K562 (cell line): ENCODE data around the gene RBX1. TPM values are rescaled to one million over a fixed set of nuclear protein-coding genes. Genes with fewer than 3 reads are reported as not detected.

Source experiments
- CXXC5 ChIP-seq: fragments of 250-450 bp; sonication (Bioruptor Pico); IDR thresholded peaks from 2 replicates; pipeline ENCODE4 v1.8.0; 2022; ENCODE audit warnings: inconsistent platforms, mild to moderate bottlenecking, moderate library complexity
- EHMT2 ChIP-seq: fragments of 450-650 bp; IDR thresholded peaks from 2 replicates; pipeline ENCODE4 v1.6.1; 2018; ENCODE audit warnings: antibody characterized with exemption
- GABPA ChIP-seq: fragments of 200-800 bp; sonication (Bioruptor generic); conservative IDR thresholded peaks from 2 replicates; pipeline ENCODE4 v1.6.1; 2016; ENCODE audit warnings: low read depth, missing genetic modification characterization, missing compliant biosample characterization
- JUNB ChIP-seq: fragments of 450-650 bp; formaldehyde crosslinking; conservative IDR thresholded peaks from 2 replicates; pipeline ENCODE4 v1.4.0; 2020; ENCODE audit warnings: mild to moderate bottlenecking
- KDM5B ChIP-seq: fragments of 200-600 bp; sonication (generic); IDR thresholded peaks from 2 replicates; pipeline ENCODE4 v1.6.1; 2012; ENCODE audit warnings: low read depth, mild to moderate bottlenecking, moderate library complexity, low read length, control low read depth, inconsistent platforms; ENCODE audit not compliant: insufficient replicate concordance
- LCOR ChIP-seq: sonication (generic); formaldehyde crosslinking; IDR thresholded peaks from 2 replicates; pipeline ENCODE4 v1.8.0; 2022; ENCODE audit warnings: mild to moderate bottlenecking, missing genetic modification reagents
- NFYB ChIP-seq: IDR thresholded peaks from 2 replicates; pipeline ENCODE4 v1.6.1; 2011; ENCODE audit warnings: mild to moderate bottlenecking, moderate library complexity; ENCODE audit not compliant: insufficient read length; ENCODE audit errors: extremely low read depth
- RERE ChIP-seq: sonication (generic); formaldehyde crosslinking; IDR thresholded peaks from 2 replicates; pipeline ENCODE4 v1.8.0; 2023; ENCODE audit warnings: missing genetic modification reagents, mild to moderate bottlenecking, borderline replicate concordance
- SAFB2 ChIP-seq: fragments of 200-400 bp; formaldehyde crosslinking; IDR thresholded peaks from 2 replicates; pipeline ENCODE4 v1.6.1; 2018; ENCODE audit warnings: borderline replicate concordance, low read length, low read depth, moderate library complexity; ENCODE audit not compliant: severe bottlenecking
- SNIP1 ChIP-seq: fragments of 450-650 bp; IDR thresholded peaks from 2 replicates; pipeline ENCODE4 v1.7.1; 2017; ENCODE audit warnings: low read depth, mild to moderate bottlenecking
- SREBF2 ChIP-seq: sonication (generic); formaldehyde crosslinking; IDR thresholded peaks from 2 replicates; pipeline ENCODE4 v1.4.0; 2020; ENCODE audit warnings: mild to moderate bottlenecking, missing genetic modification reagents
- TCF15 ChIP-seq: fragments of 250-450 bp; sonication (Bioruptor Pico); IDR thresholded peaks from 2 replicates; pipeline ENCODE4 v1.8.0; 2022; ENCODE audit warnings: moderate library complexity, mild to moderate bottlenecking, inconsistent platforms
- VEZF1 ChIP-seq: fragments of 200-800 bp; sonication (Bioruptor generic); IDR thresholded peaks from 2 replicates; pipeline ENCODE4 v1.6.1; 2017; ENCODE audit warnings: missing genetic modification characterization, missing compliant biosample characterization
- polyA plus RNA-seq, 8 experiments: library from polyadenylated mRNA; depleted of rRNA in 4 of 8; stranded (reverse) in 5 of 8; unstranded in 3 of 8; fragments of >200 nt; fragmentation: Nextera tagmentation in 2 of 8; fragmentation: Illumina TruSeq in 1 of 8; extraction: Ambion mirVana in 2 of 8; extraction: Trizol in 1 of 8; gene quantifications; 2 replicates each; pipeline versions ENCODE4 v1.2.1 to v1.2.3, GENCODE V29; 2011 to 2014; ENCODE audit warnings: inconsistent platforms in 1 of 8, missing spikeins in 1 of 8
- total RNA-seq, 7 experiments: library from RNA; depleted of rRNA in 6 of 7; stranded (reverse); fragments of >200 nt in 6 of 7; fragmentation: Illumina TruSeq in 2 of 7; extraction: Trizol in 2 of 7; gene quantifications; 2 replicates each; pipeline versions ENCODE4 v1.2.1 to v1.2.3, GENCODE V29; 2011 to 2021; ENCODE audit warnings: low replicate concordance in 1 of 7
- TF ChIP-seq, protein P1 (sequence below): fragments of 450-650 bp; IDR thresholded peaks from 2 replicates; pipeline ENCODE4 v1.6.1; 2016
- TF ChIP-seq, protein P2 (sequence below): sonication (generic); formaldehyde crosslinking; IDR thresholded peaks from 2 replicates; pipeline ENCODE4 v1.8.0; 2022; ENCODE audit warnings: mild to moderate bottlenecking, low read depth, missing genetic modification reagents
- TF ChIP-seq, protein P3 (sequence below): sonication (generic); formaldehyde crosslinking; IDR thresholded peaks from 2 replicates; pipeline ENCODE4 v1.8.0; 2022; ENCODE audit warnings: mild to moderate bottlenecking, missing genetic modification reagents

The RBX1 gene
- total and polyA plus RNA-seq, 9 of the 15 experiments (the other 6 are each of a cell fraction or from before 2014, with no cell fraction given): 44.0 to 259 (median 67.9) TPM

DNA sequence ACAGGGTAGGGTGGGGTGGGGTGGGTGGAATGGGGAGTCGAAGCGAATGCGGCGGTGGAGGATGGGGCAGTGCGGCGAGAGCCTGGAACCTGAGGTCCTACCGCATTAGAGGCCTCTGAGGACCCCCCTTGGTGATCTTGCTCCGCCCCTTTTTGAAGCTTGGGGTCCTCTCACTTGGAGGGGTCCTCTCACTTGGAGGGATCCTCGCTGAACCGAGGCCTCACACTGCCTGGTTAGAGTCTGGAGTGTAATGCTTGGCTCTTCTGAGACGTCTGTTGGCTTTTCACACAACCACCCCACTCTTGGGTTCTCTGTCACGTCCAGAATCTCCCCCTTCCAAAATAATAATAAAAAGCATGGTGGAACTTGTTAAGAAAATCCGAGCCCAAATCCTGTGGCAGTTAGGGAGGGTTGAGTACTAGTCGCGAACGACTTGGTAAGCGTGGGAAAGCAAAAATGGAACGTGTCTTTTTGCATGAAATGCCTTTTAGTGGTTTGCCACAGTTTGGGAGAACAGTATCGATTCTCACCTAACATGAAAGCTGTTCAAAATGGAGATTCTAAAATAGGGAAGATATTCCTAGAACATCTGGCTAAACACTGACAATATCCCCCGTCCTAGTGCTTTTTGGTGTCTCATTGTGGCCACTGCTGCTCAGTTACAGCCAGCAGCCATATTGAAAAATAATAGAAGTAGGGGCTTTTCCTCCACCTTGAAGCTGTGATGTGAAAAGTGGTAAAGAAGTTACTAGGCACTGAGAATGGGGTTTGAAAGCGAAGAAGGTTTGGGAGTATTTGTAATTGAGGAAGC lies 822 bp downstream of the RBX1 start (continued):
- TF ChIP-seq, protein P1, sequence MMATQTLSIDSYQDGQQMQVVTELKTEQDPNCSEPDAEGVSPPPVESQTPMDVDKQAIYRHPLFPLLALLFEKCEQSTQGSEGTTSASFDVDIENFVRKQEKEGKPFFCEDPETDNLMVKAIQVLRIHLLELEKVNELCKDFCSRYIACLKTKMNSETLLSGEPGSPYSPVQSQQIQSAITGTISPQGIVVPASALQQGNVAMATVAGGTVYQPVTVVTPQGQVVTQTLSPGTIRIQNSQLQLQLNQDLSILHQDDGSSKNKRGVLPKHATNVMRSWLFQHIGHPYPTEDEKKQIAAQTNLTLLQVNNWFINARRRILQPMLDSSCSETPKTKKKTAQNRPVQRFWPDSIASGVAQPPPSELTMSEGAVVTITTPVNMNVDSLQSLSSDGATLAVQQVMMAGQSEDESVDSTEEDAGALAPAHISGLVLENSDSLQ: no peak
- no peak for TF ChIP-seq SNIP1
- no peak for TF ChIP-seq GABPA (tag)
- TF ChIP-seq, protein P2, sequence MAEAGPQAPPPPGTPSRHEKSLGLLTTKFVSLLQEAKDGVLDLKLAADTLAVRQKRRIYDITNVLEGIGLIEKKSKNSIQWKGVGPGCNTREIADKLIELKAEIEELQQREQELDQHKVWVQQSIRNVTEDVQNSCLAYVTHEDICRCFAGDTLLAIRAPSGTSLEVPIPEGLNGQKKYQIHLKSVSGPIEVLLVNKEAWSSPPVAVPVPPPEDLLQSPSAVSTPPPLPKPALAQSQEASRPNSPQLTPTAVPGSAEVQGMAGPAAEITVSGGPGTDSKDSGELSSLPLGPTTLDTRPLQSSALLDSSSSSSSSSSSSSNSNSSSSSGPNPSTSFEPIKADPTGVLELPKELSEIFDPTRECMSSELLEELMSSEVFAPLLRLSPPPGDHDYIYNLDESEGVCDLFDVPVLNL: no peak
- TF ChIP-seq JUNB (CRISPR knock-in tag): no peak
- peak; percentile 27 for TF ChIP-seq NFYB
- TF ChIP-seq KDM5B: peak; percentile 2
- TF ChIP-seq, protein P3, sequence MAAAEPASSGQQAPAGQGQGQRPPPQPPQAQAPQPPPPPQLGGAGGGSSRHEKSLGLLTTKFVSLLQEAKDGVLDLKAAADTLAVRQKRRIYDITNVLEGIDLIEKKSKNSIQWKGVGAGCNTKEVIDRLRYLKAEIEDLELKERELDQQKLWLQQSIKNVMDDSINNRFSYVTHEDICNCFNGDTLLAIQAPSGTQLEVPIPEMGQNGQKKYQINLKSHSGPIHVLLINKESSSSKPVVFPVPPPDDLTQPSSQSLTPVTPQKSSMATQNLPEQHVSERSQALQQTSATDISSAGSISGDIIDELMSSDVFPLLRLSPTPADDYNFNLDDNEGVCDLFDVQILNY (CRISPR knock-in tag): no peak
- TF ChIP-seq VEZF1 (CRISPR knock-in tag): no peak
- TF ChIP-seq SAFB2: no peak
- no peak for TF ChIP-seq TCF15 (CRISPR knock-in tag)
- no peak for TF ChIP-seq LCOR (CRISPR knock-in tag)
- TF ChIP-seq SREBF2 (CRISPR knock-in tag): no peak
- TF ChIP-seq EHMT2: no peak
- no peak for TF ChIP-seq CXXC5
- TF ChIP-seq RERE (CRISPR knock-in tag): no peak
